HS-5 (cell line): ENCODE results near the gene PNMA6A.
"Not testable (repeated sequence)": the region's sequence is repeated elsewhere in the genome, so short reads cannot be mapped to it uniquely, and the experiment has no call there.

Experiments
- DNase-seq: peaks from one replicate; pipeline ENCODE4 v3.0.0-alpha.2; 2012; ENCODE audit warnings: low read depth

PNMA6A gene

DNA sequence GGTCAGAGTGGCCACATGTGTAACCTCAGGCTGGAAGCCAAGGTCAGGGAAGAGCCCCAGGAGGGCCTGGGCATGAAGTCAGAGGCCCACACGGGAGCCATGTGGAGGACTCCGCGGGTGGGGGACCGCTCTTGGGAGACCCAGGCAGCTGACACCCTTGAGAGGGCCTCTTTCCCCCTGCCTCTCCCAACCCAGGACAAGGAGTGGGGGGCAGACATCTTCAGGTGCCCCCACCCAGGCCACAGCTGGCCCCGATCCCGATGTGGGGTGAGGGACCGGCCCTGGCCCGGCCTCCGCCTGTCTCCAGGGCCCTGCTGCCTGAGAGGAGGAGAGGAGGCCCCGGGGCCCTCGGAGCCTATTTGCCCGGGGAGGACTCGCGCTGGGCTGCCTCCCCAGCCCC, 3.1 kb downstream of the PNMA6A start:
- no peak for DNase-seq

DNA sequence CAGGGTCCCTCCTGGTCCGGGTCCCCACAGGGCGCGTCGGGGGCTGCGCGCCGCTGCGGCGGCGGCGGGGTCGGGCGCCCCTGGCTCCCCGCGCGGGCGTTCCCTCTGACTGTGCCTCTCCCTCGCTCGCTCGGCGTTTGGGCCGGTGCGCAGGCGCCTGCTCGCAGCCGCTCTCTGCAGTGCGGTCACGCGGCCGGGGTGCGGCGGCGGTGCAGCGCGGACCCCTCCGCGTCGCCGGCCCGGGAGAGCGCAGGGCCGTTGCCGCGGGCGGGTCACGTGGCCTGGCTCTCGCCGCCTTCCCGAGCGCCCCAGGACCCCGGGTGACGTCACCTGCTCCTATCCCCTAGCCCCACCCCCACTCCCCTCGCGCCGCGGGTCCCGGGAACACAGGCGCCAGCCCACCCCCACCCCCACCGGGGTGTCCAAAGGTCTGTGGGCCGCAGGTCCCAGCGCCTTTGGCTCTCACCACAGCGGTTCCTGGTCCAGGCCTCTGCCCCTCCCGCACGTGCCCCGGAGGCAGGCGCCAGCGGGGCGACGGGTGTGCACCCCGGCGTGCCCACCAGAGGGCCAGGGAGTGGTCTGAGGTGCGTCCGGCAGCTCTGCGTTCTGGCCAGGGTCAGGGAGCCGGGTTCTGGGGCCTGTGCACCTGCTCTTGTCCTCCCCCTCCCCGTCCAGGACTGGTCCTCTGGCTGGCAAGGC, 5.3 kb downstream of the PNMA6A start:
- DNase-seq = not testable (repeated sequence)

DNA sequence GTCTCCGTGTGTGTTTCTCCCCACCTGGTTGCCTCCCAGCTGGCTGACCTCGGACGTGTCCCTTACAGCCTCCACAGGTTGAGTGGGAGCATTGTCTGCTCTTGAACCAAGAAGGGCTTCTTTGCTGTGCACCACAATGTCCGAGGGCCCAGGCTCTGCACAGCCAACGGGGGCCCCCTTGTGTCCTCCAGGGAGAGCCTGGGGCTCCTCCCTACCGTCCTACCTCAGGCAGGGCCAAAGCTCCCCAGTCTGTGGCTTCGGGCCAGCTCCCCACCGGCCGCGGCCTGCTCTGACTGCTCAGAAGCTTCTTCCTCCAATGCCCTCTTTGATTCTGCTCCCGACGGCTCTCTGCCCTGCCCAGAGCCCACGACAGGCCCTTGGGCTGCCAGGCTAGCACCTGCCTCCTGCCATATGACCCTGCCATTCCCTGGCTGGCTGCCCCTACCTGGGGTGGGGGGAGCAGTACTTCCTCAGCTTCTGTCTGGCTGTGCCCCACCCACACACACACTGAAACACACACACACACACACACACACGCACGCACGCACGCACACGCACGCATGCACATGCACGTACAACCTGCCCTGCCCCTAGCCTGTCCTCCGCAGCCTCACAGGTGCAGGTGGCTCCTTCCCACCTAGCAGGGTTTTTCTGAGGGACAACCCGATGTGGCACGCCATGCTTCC, 11.1 kb downstream of the PNMA6A start:
- not testable (repeated sequence) for DNase-seq

DNA sequence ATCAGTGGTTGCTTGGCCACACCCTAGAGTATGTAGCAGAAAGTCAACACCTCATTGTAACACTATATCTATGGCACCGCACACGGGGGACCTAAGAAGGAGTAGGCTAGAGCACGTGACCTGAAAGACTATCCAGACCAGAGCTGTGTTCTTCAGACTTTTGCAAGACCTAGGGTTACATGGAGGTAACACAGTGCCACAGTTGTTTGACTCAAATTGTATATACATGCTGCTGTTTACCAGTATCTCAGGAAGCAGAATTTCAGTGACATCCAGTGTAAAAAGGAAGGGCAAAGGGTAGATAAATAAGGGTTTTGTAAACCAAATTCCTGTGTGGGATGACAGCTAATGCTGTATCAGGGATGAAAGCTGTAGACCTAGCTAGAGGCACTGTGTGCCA, 30.2 kb downstream of the PNMA6A start:
- DNase-seq = no peak

DNA sequence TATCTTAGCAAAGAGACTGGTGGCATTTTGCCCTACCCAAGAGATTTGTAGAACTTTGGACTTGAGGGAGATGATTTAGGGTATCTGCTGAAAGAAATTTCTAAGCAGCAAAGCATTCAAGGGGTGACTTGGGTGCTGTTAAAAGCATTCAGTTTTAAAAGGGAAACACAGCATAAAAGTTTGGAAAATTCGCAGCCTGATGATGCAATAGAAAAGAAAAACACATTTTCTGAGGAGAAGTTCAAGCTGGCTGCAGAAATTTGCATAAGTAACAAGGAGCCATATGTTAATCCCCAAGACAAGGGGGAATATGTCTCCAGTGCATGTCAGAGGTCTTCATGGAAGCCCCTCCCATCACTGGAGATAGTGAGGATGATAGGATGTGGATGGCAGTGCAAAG, 32.7 kb downstream of the PNMA6A start:
- not testable (repeated sequence) for DNase-seq

DNA sequence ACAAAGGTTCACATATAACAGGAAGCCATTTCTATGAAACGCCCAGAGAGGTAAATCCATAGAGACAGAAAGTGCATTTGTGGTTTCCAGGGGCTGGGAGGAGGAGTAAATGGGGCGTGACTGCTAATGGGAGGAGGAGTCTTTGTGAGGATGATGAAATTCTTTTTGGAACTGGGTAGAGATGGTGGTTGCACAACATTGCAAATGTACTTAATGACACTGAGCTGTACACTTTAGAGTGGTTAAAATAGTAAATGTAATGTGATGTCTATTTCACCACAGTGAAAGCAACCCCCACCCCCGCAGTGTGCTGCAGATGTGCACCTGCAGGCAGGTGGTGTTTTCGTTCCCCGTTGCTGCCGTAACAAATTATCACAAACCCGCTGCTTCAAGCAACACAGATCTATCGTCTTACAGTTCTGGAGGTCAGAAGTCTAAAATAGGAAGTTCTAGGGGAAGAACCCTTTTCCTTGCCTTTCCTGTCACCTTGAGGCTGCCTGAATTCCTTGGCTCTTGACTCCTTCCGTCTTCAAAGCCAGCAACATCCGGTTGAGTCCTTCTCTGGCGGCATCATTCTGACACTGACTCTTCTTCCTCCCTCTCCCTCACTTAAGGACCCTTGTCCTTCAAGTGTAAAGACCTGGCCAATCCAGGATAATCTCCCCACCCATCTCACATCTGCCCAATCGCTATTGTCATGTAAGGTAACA, 34.0 kb downstream of the PNMA6A start:
- not testable (repeated sequence) for DNase-seq

DNA sequence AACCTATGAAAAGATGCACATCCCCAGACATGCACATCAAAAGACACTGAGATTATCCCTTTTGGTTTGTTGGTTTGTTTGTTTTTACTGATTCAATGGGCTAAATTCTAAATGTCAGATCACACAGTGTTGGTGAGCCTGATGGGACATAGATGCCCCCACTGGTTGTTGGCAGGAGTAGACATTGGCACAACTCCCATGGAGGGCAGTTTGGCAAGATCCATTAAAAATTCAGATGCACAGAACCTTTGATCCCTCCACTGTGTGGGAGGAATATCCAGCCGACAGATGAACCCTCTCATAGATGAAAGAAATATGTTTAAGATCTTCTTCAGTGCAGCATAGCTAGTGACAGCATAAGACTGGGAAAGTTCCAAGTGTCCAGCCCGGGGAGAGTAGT, 38.5 kb downstream of the PNMA6A start:
- DNase-seq = not testable (repeated sequence)

DNA sequence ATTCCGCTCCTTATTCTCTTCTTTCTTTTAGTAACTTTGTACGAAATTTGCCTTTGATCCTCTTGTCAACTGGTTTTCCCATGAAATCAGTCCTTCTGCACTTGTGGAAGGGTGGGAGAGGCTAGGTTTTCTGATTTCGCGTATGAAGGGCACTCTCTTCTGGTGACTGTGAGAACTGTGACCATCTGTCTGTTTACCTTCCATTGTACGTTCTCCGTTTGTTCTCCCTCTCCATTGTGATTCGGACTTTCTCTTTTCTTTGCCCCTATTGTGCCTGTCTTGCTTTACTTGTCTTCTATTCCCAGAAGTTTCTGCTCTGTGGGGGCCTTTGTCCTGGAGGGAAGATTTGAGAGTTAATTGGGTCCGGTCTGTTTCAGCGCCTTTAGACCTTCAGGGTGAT, 41.6 kb downstream of the PNMA6A start:
- not testable (repeated sequence) for DNase-seq

DNA sequence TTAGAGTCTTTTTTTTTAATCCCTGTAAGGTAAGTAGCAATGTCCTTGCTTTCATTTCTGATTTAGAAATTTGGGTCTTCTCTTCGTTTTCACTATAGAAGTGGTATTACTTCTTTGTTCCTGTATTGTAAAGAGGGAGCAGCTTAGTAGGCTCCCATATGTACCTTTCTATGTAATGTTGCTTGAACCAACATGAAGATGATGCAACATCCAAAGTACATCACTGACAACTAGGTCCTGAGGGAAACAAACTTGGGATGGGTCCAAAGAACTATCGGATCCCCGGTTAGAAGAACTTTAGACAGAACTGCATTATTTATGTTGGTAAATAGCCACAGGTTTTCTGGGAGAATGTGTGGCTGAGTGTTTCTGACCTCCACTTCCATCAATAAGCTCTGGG, 45.5 kb downstream of the PNMA6A start:
- DNase-seq = not testable (repeated sequence)

DNA sequence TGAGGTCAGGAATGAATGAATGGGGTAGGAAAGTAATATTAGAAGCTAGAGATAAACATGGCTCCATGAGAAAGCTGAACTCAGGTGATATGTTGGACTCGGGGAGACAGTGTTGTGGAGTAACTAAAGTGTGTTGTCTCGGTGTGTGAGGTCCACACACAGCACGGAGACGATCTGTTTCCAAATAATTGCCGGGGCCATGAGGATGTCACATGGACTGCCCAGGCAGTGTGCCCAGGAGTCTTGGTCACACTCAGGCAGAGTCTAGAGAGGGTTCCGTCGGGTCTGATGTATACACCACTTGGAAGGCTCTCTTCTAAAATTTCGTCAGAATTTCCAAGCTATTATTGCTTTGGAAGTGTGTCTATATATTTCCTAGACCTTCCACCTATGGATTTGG, 48.0 kb downstream of the PNMA6A start:
- not testable (repeated sequence) for DNase-seq

DNA sequence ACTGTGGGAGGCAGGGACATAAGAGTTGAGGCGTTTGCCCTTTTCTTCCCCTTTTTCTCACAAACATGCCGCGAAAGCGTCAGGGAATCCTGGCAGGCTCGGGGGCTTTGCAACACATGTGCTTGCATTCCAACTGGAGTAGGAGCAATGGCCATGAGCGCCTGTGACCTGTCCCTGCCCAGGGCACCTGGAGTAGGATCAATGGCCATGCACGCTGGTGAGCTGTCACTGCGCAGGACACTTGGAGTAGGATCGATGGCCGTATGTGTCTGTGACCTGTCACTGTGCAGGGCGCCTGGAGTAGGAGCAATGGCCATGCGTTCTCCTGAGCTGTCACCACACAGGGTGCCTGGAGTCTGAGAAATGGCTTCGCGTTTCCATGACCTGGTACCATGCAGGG, 51.2 kb downstream of the PNMA6A start:
- not testable (repeated sequence) for DNase-seq
